Iris pigment epithelial cell (primary cell): ENCODE results near the gene PCARE.
A peak's percentile ranks its signal among the peaks of the same experiment; 100 is the strongest.

Source experiments
- DNase-seq: peaks from one replicate; pipeline ENCODE4 v3.0.0-alpha.2; 2011; ENCODE audit warnings: low read depth

The PCARE gene

GRCh38 chr2:29096969-29097368 is 22.6 kb upstream of the PCARE start:
- no peak for DNase-seq

- DNase-seq: peak; percentile 47
Measured at GRCh38 chr2:29090311-29090710, 16.0 kb upstream of the PCARE start.

GRCh38 chr2:29084554-29084953 is 10.2 kb upstream of the PCARE start:
- no peak for DNase-seq

- no peak for DNase-seq
Measured at GRCh38 chr2:29082804-29083495, 8.6 kb upstream of the PCARE start.

GRCh38 chr2:29080886-29081743 is 6.8 kb upstream of the PCARE start:
- DNase-seq: peak; percentile 73

GRCh38 chr2:29079887-29080286 is 5.6 kb upstream of the PCARE start:
- DNase-seq: no peak

- DNase-seq: peak; percentile 65
Measured at GRCh38 chr2:29075894-29076705, 1.8 kb upstream of the PCARE start.

GRCh38 chr2:29073933-29074332 is 390 bp downstream of the PCARE start:
- no peak for DNase-seq

- no peak for DNase-seq
Measured at GRCh38 chr2:29072971-29073725, 1.2 kb downstream of the PCARE start.

GRCh38 chr2:29072251-29072650 is 2.1 kb downstream of the PCARE start:
- no peak for DNase-seq

GRCh38 chr2:29071032-29071975 is 3.0 kb downstream of the PCARE start:
- no peak for DNase-seq

GRCh38 chr2:29070526-29070925 is 3.8 kb downstream of the PCARE start:
- DNase-seq: no peak

- no peak for DNase-seq
Measured at GRCh38 chr2:29068513-29068912, 5.8 kb downstream of the PCARE start.

GRCh38 chr2:29066997-29067605 is 7.2 kb downstream of the PCARE start:
- peak; percentile 17 for DNase-seq

- peak; percentile 88 for DNase-seq
Measured at GRCh38 chr2:29066271-29066860, 8.0 kb downstream of the PCARE start.

GRCh38 chr2:29065068-29065811 is 9.1 kb downstream of the PCARE start:
- no peak for DNase-seq

- DNase-seq: no peak
Measured at GRCh38 chr2:29064746-29065067, 9.6 kb downstream of the PCARE start.

- DNase-seq: peak; percentile 7
Measured at GRCh38 chr2:29064346-29064715, 10.0 kb downstream of the PCARE start.

GRCh38 chr2:29063646-29064345 is 10.5 kb downstream of the PCARE start:
- peak; percentile 79 for DNase-seq
